ENCODE data around the gene WWC2.

WWC2 gene

DNA sequence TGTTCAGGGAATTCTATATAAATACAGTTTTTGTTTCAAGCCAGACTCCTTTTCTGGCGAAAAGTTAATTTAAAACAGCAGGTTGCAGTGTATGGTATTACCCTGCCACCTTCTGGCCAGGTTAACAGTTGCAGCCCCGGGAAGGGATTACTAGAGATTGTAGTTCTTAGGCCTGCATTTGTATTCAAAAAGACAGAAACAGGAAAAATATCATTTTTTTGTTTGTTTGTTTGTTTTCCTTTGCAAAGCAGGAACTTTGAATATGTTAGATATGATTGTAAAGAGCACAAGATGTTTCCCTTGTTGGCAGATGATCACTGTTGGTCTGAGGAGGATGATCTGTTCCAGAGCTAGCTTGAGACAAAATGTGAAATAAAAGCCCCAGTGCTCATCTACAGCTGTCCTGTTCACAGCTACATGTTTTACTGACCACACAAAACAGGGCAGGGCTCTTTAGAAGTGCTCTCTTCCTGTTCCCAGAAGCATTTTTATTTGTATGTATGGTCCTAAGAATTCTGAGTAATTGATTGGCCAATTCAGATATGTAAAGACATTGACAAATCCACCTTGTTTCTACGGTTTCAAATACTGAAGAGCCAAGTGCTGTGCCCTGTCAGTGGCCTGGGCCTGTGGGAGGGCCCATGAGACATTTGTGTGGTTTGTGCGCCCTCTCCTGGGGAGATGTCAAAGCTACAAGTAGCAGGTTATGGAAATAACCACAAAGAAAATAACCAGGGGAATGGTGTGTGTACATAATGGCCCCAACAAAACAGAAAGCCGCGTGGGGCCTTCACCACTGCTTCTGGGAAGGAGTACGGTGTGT is 163.1 kb downstream of the WWC2 start:
- DNase-seq, result no peak

- DNase-seq, result no peak
Measured at GRCh38 chr4:183262776-183263100, 163.7 kb downstream of the WWC2 start.

- no peak for DNase-seq
Measured at GRCh38 chr4:183263787-183264386, 164.8 kb downstream of the WWC2 start.

GRCh38 chr4:183264614-183265013 is 165.6 kb downstream of the WWC2 start:
- DNase-seq, result no peak

- no peak for DNase-seq
Measured at GRCh38 chr4:183266371-183266770, 167.3 kb downstream of the WWC2 start.

GRCh38 chr4:183268556-183268955 is 169.5 kb downstream of the WWC2 start:
- no peak for DNase-seq

DNA sequence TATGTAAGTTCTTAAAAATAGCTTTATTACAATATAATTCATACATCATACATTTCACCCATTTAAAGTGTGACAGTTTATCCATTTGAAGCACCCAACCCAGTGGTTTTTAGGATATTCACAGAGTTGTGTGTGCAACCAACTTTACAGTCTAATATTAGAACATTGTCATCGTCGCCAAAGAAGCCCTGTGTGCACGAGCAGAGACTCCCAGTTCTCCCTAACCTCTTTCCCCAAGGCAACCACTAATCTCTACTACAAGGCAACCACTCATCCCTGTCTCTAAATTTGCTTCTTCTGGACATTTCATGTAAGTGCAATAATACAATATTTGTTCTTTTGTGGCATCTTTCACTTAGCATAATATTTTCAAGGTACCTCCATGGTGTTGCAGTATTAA is 173.3 kb downstream of the WWC2 start:
- no peak for DNase-seq

DNA sequence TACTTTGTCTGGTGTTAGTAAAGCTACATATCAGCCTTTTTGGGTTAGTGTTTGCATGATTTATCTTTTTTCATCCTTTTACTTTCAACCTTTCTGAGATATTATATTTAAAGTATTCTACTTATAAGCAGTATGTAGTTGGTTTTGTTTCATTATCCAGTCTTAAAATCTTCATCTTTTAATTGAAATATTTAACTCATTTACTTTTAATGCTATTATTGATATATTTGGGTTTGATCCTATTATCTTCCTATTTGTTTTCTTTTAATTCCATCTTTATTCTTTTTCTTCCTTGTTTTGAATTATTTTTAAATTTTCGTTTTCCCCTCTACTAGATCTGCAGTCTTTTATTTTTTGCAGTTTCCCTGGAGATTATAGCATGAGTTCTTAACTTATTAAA is 177.0 kb downstream of the WWC2 start:
- no peak for DNase-seq

DNA sequence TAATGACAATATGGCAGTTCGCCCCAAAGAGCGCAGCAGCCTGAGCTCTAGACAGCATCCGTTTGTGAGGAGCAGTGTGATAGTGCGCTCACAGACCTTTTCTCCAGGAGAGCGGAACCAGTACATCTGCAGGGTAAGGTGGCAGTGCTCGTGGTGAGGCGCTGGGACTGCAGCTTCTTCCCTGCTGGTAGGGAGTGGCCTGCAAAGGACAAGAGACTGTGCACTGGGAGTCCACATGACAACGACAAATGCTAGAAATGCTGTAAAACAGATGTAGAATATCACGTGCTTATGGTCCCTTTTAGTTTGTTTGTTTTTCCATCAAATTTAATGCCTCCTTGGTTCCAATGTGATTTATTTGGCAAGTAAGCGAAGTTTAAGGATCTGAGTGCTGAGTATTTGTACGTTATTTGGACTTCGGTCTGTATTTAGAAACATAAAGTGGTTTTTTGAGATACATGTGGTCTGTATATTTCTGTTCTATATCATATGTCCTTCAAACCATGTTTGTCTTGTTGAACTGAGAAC is 185.3 kb downstream of the WWC2 start:
- no peak for DNase-seq

GRCh38 chr4:183284965-183285364 is 185.9 kb downstream of the WWC2 start:
- DNase-seq, result no peak

DNA sequence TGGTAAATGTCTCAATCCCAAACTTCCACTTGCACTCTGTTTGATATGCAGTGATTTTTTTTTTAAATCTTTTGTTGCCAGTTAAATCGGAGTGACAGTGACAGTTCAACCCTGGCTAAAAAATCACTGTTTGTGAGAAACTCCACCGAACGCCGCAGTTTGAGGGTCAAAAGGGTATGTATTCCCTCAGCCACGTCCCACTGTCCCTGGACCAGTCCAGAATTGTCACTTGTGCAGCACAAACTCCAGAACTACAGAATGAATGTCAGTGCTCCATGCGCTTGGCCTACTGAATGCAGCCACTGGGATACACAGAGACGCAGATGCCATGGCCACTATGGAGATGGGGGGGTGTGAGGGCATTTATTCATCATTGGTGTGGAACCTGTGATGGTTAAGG is 186.8 kb downstream of the WWC2 start:
- no peak for DNase-seq

- DNase-seq, result no peak
Measured at GRCh38 chr4:183286590-183287308, 187.7 kb downstream of the WWC2 start.

DNA sequence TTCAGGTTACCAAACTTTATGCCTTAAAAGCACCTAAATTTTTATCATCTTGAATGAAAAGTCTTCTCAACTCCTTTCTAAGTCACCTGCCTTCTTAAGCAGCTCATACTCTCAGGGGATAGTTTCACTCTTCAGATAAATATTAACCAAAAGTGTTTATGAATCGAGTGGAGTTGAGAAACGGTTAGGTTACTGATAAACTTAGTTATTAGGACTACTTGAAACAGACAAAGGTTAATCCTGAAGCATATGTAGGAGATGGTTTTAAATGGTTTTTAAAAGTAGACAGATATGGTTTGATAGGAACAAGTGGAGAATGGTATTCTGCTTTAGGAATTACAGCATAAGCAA is 188.2 kb downstream of the WWC2 start:
- no peak for DNase-seq

GRCh38 chr4:183287677-183288076 is 188.6 kb downstream of the WWC2 start:
- DNase-seq, result no peak

DNA sequence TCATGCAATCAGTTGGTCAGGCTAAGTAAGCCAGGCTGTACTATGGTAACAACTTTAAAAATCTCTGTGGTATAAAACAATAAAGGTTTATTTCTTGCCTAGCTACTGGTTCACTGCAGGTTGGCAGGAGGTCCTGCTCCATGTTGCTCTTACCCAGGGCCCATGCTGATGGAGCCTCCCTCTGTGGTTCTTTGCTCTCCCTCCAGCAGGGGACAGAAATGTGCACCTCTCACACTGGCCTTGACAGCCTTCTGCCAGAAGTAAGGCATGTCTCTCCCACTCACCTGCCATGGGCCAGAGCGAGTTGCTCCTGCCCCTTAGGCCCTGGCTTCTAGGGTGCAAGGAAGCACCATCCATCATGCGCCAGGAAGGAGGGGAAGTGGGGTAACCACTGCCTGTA is 189.9 kb downstream of the WWC2 start:
- DNase-seq, result no peak

- no peak for DNase-seq
Measured at GRCh38 chr4:183289688-183290087, 190.6 kb downstream of the WWC2 start.

GRCh38 chr4:183291070-183291469 is 192.0 kb downstream of the WWC2 start:
- DNase-seq, result no peak

DNA sequence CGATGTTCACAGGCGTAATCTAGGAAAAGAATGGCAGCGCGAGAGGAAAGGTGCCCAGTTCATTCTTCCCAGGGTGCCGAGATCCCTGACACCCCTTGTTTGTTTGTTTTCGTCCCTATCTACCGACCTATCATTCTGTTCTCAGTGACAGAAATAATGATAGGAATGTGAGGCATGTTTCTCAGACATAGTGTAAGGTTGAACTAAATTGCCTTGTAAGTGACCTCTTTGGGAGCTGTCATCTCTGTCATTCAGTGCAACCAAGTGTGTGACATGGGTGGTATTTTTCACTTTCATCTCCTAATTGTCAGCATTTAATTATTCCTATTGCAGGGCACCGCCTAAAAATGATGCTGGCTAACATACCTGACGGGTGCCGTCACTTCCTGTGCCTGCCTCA is 196.7 kb downstream of the WWC2 start:
- no peak for DNase-seq

DNA sequence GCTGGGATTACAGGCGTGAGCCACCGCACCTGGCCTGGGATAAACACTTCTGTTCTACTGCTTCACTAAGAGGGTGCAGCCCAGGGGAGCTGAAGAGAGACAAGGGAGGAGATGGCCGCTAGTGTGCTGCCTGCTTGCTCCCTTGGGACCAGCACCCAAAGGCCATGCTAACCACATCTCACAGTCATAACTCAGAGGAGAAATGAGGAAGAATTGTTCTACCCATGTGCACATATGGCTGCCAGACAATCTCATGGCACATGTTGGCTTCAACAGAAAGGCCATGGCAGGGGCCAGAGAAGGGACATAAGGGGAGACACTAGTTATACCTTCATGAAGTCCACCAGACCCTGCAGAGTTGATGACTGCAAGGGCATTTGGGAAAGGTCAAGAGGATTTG is 198.6 kb downstream of the WWC2 start:
- no peak for DNase-seq

- no peak for DNase-seq
Measured at GRCh38 chr4:183299464-183299863, 200.4 kb downstream of the WWC2 start.

DNA sequence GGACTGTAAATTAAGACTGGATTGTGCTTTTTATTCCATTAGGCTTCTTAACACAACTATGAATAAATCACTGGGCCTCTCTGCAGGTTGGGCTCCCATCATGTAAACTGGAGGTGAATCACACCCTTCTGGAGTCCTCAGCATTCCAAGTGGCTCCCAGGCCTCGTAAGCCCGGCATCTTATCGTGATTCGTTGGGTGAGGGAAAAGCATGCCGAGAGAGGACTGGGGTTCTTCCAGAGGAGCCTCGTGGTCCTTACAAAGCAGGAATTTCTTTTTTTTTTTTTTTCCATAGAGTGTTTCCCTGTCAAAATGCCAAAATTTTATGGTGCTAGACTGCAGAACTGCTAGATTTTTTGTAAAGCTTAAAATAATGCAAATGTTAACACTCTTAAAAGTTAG is 201.0 kb downstream of the WWC2 start:
- DNase-seq, result no peak

DNA sequence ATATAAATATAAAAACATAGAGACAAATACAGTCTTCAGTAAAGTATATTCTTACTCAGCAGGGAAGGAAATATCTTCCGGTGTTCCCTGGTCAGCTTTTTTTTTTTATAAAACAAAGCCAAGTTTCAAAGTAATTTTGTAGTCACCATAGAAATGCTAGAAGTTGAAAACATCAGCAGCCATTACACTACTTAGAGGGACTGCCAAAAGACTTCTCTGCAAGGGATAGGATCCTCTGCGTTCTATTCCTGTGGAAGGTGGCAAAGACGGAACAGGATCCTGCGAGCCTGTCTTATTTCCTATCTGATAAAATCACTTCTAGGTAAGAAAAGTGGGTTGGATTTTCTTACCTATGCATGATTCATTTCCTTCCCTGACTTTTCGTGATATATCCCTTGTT is 201.6 kb downstream of the WWC2 start:
- no peak for DNase-seq

GRCh38 chr4:183303301-183303700 is 204.2 kb downstream of the WWC2 start:
- DNase-seq, result no peak

DNA sequence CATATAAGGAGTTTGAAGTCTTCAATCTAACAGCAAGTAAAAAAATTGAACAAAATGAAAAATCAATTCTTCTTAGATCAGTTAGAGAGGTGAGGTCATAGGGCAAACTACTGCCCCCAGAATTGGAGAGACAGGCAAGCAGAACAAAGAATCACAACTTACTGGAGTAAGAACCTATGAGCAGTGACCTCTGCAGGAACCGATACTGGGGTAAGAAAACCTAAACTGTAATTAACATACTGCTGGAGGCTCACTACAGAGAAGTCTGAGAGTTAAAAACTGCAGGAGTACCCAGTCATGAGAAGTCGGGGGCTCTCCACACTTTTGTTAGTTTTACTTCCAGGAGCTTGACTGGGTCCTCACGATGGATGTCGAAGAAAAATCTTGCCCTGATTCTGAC is 205.0 kb downstream of the WWC2 start:
- no peak for DNase-seq

Data from GOT3 (cell line).